OCI-LY1 (cell line): Measurements from ENCODE around the gene LCN15.
"Not testable (repeated sequence)": the region's sequence is repeated elsewhere in the genome, so short reads cannot be mapped to it uniquely, and the experiment has no call there.

ENCODE experiments used
- CTCF ChIP-seq: fragments of 200-600 bp; sonication (generic), shearing (Covaris generic); IDR thresholded peaks from 2 replicates; pipeline ENCODE4 v1.5.1; 2017; ENCODE audit warnings: mild to moderate bottlenecking, antibody characterized with exemption, low read length, moderate library complexity, mixed read lengths
- EZH2 ChIP-seq: fragments of 200-600 bp; sonication (generic), shearing (Covaris generic); IDR thresholded peaks from 2 replicates; pipeline ENCODE4 v1.8.0; 2017; ENCODE audit warnings: borderline replicate concordance, mixed run types, mild to moderate bottlenecking, antibody characterized with exemption, low read length, moderate library complexity, mixed read lengths

- not testable (repeated sequence) for TF ChIP-seq CTCF, EZH2
Measured at GRCh38 chr9:136765745-136766409, 1.6 kb upstream of the LCN15 start.
